Mammary epithelial cell (primary cell): ENCODE measurements around the gene OLFM2.

Source experiments
- EZH2 ChIP-seq: IDR thresholded peaks from 2 replicates; pipeline ENCODE4 v1.6.1; 2012; ENCODE audit warnings: low read length, inconsistent platforms, borderline replicate concordance
- TF ChIP-seq, protein P1 (sequence below), 2 donors: IDR thresholded peaks in 1 of 2; conservative IDR thresholded peaks in 1 of 2; 2 replicates each; pipeline ENCODE4 v1.5.1; 2011 to 2012; ENCODE audit warnings: inconsistent platforms in 2 of 2, low read length in 2 of 2, mild to moderate bottlenecking in 2 of 2, control low read depth in 1 of 2, low read depth in 1 of 2; ENCODE audit not compliant: insufficient read depth in 1 of 2; ENCODE audit errors: extremely low read depth in 1 of 2

DNA sequence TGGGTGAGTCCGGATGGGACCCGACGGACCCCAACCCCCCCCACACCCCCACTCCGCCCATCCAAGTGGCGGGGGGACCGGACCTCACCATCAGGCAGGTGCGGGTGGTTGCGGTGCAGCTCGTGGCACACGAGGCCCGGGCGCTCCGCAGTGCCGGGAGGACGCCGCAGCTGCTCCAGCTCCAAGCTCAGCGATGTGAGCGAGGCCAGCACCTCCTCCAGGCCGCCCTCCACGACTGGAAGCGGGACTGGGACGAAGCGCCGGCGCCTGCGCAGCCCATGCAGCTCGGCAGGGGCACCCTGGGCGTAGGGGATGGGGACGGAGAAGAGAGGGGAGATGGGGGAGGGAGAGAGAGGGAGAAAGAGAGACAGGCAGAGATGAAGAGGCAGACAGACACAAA is 30.1 kb upstream of the OLFM2 start:
- TF ChIP-seq, protein P1, sequence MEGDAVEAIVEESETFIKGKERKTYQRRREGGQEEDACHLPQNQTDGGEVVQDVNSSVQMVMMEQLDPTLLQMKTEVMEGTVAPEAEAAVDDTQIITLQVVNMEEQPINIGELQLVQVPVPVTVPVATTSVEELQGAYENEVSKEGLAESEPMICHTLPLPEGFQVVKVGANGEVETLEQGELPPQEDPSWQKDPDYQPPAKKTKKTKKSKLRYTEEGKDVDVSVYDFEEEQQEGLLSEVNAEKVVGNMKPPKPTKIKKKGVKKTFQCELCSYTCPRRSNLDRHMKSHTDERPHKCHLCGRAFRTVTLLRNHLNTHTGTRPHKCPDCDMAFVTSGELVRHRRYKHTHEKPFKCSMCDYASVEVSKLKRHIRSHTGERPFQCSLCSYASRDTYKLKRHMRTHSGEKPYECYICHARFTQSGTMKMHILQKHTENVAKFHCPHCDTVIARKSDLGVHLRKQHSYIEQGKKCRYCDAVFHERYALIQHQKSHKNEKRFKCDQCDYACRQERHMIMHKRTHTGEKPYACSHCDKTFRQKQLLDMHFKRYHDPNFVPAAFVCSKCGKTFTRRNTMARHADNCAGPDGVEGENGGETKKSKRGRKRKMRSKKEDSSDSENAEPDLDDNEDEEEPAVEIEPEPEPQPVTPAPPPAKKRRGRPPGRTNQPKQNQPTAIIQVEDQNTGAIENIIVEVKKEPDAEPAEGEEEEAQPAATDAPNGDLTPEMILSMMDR (conservative IDR thresholded peaks at IDR 0.05 in 1 of 2, IDR thresholded peaks at IDR 0.05 in 1 of 2; ENCODE audit: extremely low read depth in 1 of 2, insufficient read depth in 1 of 2, low read depth in 1 of 2, low read length in 2 of 2): no peak
- TF ChIP-seq EZH2: no peak
